A673 (cell line): ENCODE results near the gene NR2E1.

Experiments used
- EZH2 ChIP-seq: fragments of 200-600 bp; sonication (generic); IDR thresholded peaks from 2 replicates; pipeline ENCODE4 v1.6.1; 2017; ENCODE audit warnings: borderline replicate concordance, low read depth, mild to moderate bottlenecking, mixed read lengths, antibody characterized with exemption, low read length; ENCODE audit not compliant: poor library complexity, severe bottlenecking
- TF ChIP-seq, protein P1 (sequence below): fragments of 300-800, 200-600 bp; sonication (generic); conservative IDR thresholded peaks from 2 replicates; pipeline ENCODE4 v1.5.1; 2017; ENCODE audit warnings: low read depth, mild to moderate bottlenecking, antibody characterized with exemption, low read length, moderate library complexity, mixed read lengths

DNA sequence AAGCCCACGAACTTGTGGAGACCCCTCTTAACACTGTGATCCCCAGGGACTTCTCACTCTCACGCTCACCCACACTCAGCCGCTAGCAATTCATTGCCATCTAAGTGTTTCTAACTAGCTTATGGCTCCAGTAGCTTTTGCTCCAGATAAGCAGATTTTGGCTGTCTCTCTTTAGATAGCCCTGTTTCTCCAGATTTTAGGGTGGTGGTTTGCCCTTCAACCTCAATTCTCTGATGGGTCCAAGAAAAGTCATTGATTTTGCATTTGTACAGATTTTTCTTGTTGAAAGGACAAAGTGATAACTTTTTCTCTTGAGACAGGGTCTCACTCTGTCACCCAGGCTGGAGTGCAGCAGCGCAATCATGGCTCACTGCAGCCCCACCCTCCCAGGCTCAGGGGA, 41.2 kb downstream of the NR2E1 start:
- TF ChIP-seq, protein P1, sequence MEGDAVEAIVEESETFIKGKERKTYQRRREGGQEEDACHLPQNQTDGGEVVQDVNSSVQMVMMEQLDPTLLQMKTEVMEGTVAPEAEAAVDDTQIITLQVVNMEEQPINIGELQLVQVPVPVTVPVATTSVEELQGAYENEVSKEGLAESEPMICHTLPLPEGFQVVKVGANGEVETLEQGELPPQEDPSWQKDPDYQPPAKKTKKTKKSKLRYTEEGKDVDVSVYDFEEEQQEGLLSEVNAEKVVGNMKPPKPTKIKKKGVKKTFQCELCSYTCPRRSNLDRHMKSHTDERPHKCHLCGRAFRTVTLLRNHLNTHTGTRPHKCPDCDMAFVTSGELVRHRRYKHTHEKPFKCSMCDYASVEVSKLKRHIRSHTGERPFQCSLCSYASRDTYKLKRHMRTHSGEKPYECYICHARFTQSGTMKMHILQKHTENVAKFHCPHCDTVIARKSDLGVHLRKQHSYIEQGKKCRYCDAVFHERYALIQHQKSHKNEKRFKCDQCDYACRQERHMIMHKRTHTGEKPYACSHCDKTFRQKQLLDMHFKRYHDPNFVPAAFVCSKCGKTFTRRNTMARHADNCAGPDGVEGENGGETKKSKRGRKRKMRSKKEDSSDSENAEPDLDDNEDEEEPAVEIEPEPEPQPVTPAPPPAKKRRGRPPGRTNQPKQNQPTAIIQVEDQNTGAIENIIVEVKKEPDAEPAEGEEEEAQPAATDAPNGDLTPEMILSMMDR: no peak
- no peak for TF ChIP-seq EZH2
